Measurements from ENCODE around the gene WDR73. TPM values are rescaled to one million over a fixed set of nuclear protein-coding genes. Genes with fewer than 3 reads are reported as not detected.

Gene WDR73
- polyA plus RNA-seq, 3 donors = 12.1 to 19.9 (median 14.3) TPM

- no peaks in the 10 kb centered on the region for H3K79me2 ChIP-seq (ENCODE audit: insufficient read depth, low read length)
- H3K27me3 ChIP-seq (ENCODE audit: control insufficient read depth in 2 of 2, insufficient read depth in 2 of 2, low read length in 2 of 2) = no peaks in the 10 kb centered on the region
- H3K36me3 ChIP-seq (replicated peaks in 1 of 2; ENCODE audit: control insufficient read depth in 1 of 2, insufficient read depth in 2 of 2, low read length in 2 of 2) = peaks cover 13 to 25% of the 10 kb centered on the region in 2 donors
- intact Hi-C loops (cut with micrococcal nuclease) = no loop called here
- TF ChIP-seq CTCF (IDR thresholded peaks at IDR 0.05) = no peak
- peaks cover 24 to 29% (median 26%) of the 10 kb centered on the region in 7 donors for H3K9me3 Mint-ChIP-seq
- peak overlapping the region in 1 of 7 donors; percentile 57 for H3K27ac Mint-ChIP-seq
- no peak overlapping the region for H3K4me3 Mint-ChIP-seq
- peaks cover 22 to 26% of the 10 kb centered on the region in 2 donors for H3K9me3 ChIP-seq (replicated peaks in 1 of 2; ENCODE audit: control insufficient read depth in 1 of 2, insufficient read depth in 1 of 2, low read length in 2 of 2)
- H4K20me1 ChIP-seq (ENCODE audit: insufficient read depth, low read length) = no peaks in the 10 kb centered on the region
- peaks cover 2% of the 10 kb centered on the region for H3K4me1 Mint-ChIP-seq
- 82% methylated on average over 6 of the region's 7 CpGs for WGBS (ENCODE audit: insufficient coverage)
- H3K4me3 ChIP-seq (replicated peaks in 1 of 3; ENCODE audit: low read depth in 2 of 3, low read length in 3 of 3) = no peak overlapping the region
- H3K27ac ChIP-seq (ENCODE audit: low read depth in 1 of 2, low read length in 2 of 2) = no peak overlapping the region
- peaks cover 36% of the 10 kb centered on the region in 2 donors for H3K36me3 Mint-ChIP-seq
- no peak overlapping the region for H2AFZ ChIP-seq (ENCODE audit: insufficient read depth, low read depth, low read length, poor library complexity, severe bottlenecking)
- no peak overlapping the region for H3K9ac ChIP-seq (ENCODE audit: insufficient read depth, low read length, poor library complexity, severe bottlenecking)
- no peak overlapping the region for H3K4me2 ChIP-seq (replicated peaks; ENCODE audit: extremely low read depth, low read length, poor library complexity, severe bottlenecking)
- DNase-seq = no peak
- peaks cover 0 to 3% (median 1%) of the 10 kb centered on the region in 3 donors for H3K27me3 Mint-ChIP-seq (ENCODE audit: low read depth in 3 of 3)
- no peaks in the 10 kb centered on the region for H3K4me1 ChIP-seq (ENCODE audit: control insufficient read depth in 1 of 2, insufficient read depth in 2 of 2, low read length in 2 of 2)
Observed at GRCh38 chr15:84624359-84624758, 29.7 kb downstream of the WDR73 start.

GRCh38 chr15:84621358-84621979, 32.6 kb downstream of the WDR73 start:
- H3K9me3 Mint-ChIP-seq = peaks cover 24 to 33% (median 27%) of the 10 kb centered on the region in 7 donors
- no peak overlapping the region for H3K27ac Mint-ChIP-seq
- no peak overlapping the region for H3K27ac ChIP-seq (ENCODE audit: low read depth in 1 of 2, low read length in 2 of 2)
- peaks cover 0 to 3% (median 1%) of the 10 kb centered on the region in 3 donors for H3K27me3 Mint-ChIP-seq (ENCODE audit: low read depth in 3 of 3)
- TF ChIP-seq CTCF (IDR thresholded peaks at IDR 0.05) = no peak
- peaks cover 6 to 7% of the 10 kb centered on the region in 2 donors for H3K4me1 ChIP-seq (ENCODE audit: control insufficient read depth in 1 of 2, insufficient read depth in 2 of 2, low read length in 2 of 2)
- peaks cover 22 to 26% of the 10 kb centered on the region in 2 donors for H3K9me3 ChIP-seq (replicated peaks in 1 of 2; ENCODE audit: control insufficient read depth in 1 of 2, insufficient read depth in 1 of 2, low read length in 2 of 2)
- H3K79me2 ChIP-seq (ENCODE audit: insufficient read depth, low read length) = peaks cover 6% of the 10 kb centered on the region
- H3K4me1 Mint-ChIP-seq = peaks cover 6% of the 10 kb centered on the region
- 100% methylated on average over 9 of the region's 17 CpGs for WGBS (ENCODE audit: insufficient coverage)
- no peaks in the 10 kb centered on the region for H4K20me1 ChIP-seq (ENCODE audit: insufficient read depth, low read length)
- intact Hi-C loops (cut with micrococcal nuclease) = no loop called here
- peaks cover 13 to 25% of the 10 kb centered on the region in 2 donors for H3K36me3 ChIP-seq (replicated peaks in 1 of 2; ENCODE audit: control insufficient read depth in 1 of 2, insufficient read depth in 2 of 2, low read length in 2 of 2)
- H3K4me3 ChIP-seq (replicated peaks in 1 of 3; ENCODE audit: low read depth in 2 of 3, low read length in 3 of 3) = peak overlapping the region in 1 of 3 experiments; percentile 34
- H3K9ac ChIP-seq (ENCODE audit: insufficient read depth, low read length, poor library complexity, severe bottlenecking) = no peak overlapping the region
- peaks cover 30 to 33% of the 10 kb centered on the region in 2 donors for H3K36me3 Mint-ChIP-seq
- no peak overlapping the region for H2AFZ ChIP-seq (ENCODE audit: insufficient read depth, low read depth, low read length, poor library complexity, severe bottlenecking)
- H3K4me2 ChIP-seq (replicated peaks; ENCODE audit: extremely low read depth, low read length, poor library complexity, severe bottlenecking) = no peak overlapping the region
- H3K27me3 ChIP-seq (ENCODE audit: control insufficient read depth in 2 of 2, insufficient read depth in 2 of 2, low read length in 2 of 2) = no peaks in the 10 kb centered on the region
- no peak overlapping the region for H3K4me3 Mint-ChIP-seq
- DNase-seq = no peak

Measured in CD14-positive monocyte (primary cell).